Stimulated activated CD8-positive, alpha-beta memory T cell treated with anti-CD3 and anti-CD28 coated beads, Interleukin-4, amount 100 ng/mL, for 4 hours (primary cell): Measurements from ENCODE around the gene PYROXD2.
"Not testable (repeated sequence)": the region's sequence is repeated elsewhere in the genome, so short reads cannot be mapped to it uniquely, and the experiment has no call there.

ENCODE experiments used
- DNase-seq, 2 donors: peaks; one replicate each; pipeline ENCODE4 v3.0.0-alpha.2; 2020; ENCODE audit warnings: low read depth in 2 of 2, low spot score in 1 of 2

Gene PYROXD2

GRCh38 chr10:98396096-98397063 is 18.6 kb downstream of the PYROXD2 start:
- no peak for DNase-seq

GRCh38 chr10:98394851-98395440 is 20.0 kb downstream of the PYROXD2 start:
- no peak for DNase-seq

GRCh38 chr10:98391578-98391991 is 23.4 kb downstream of the PYROXD2 start:
- no peak for DNase-seq

- no peak for DNase-seq
These were observed 23.9 kb downstream of the PYROXD2 start for GRCh38 chr10:98391065-98391464.

- DNase-seq, result no peak
These were observed 24.6 kb downstream of the PYROXD2 start for GRCh38 chr10:98390406-98390805.

- no peak for DNase-seq
These were observed 25.6 kb downstream of the PYROXD2 start for GRCh38 chr10:98389398-98389797.

- no peak for DNase-seq
These were observed 26.8 kb downstream of the PYROXD2 start for GRCh38 chr10:98388101-98388655.

- DNase-seq, result no peak
These were observed 30.4 kb downstream of the PYROXD2 start for GRCh38 chr10:98384531-98385133.

GRCh38 chr10:98383869-98384268 is 31.1 kb downstream of the PYROXD2 start:
- DNase-seq, result no peak

GRCh38 chr10:98383134-98383667 is 31.8 kb downstream of the PYROXD2 start:
- not testable (repeated sequence) for DNase-seq

- no peak for DNase-seq
These were observed 32.3 kb downstream of the PYROXD2 start for GRCh38 chr10:98382691-98383101.

GRCh38 chr10:98380493-98381339 is 34.3 kb downstream of the PYROXD2 start:
- no peak for DNase-seq

GRCh38 chr10:98378722-98379121 is 36.3 kb downstream of the PYROXD2 start:
- no peak for DNase-seq

GRCh38 chr10:98377536-98377935 is 37.4 kb downstream of the PYROXD2 start:
- DNase-seq, result no peak

GRCh38 chr10:98377001-98377400 is 38.0 kb downstream of the PYROXD2 start:
- DNase-seq, result no peak

- DNase-seq, result no peak
These were observed 38.5 kb downstream of the PYROXD2 start for GRCh38 chr10:98376485-98376884.

- DNase-seq, result no peak
These were observed 40.6 kb downstream of the PYROXD2 start for GRCh38 chr10:98374217-98374985.

- no peak for DNase-seq
These were observed 41.5 kb downstream of the PYROXD2 start for GRCh38 chr10:98373260-98374040.
